ENCODE measurements around the gene DNM2. TPM values are rescaled to one million over a fixed set of nuclear protein-coding genes. Genes with fewer than 3 reads are reported as not detected.
A peak's percentile ranks its signal among the peaks of the same experiment; 100 is the strongest.
"Not testable (repeated sequence)": the region's sequence is repeated elsewhere in the genome, so short reads cannot be mapped to it uniquely, and the experiment has no call there.

Gene DNM2
- total RNA-seq, 1 donor, result 102 TPM

GRCh38 chr19:10752913-10753704, 35.2 kb downstream of the DNM2 start:
- Histone ChIP-seq H3K36me3 (ENCODE audit: insufficient read depth, low read length) (no peaks in the 10 kb centered on the region), H3K27ac (ENCODE audit: low read depth, low read length) (no peak overlapping the region), H2AFZ (ENCODE audit: low read length) (no peak overlapping the region), H3K4me1 (ENCODE audit: insufficient read depth, low read length) (peaks cover 14% of the 10 kb centered on the region), H3K4me2 (ENCODE audit: insufficient read depth, low read length) (no peak overlapping the region), H3K9me3 (ENCODE audit: low read depth, low read length) (no peaks in the 10 kb centered on the region), H4K20me1 (ENCODE audit: insufficient read depth, low read length) (peaks cover 70% of the 10 kb centered on the region), H3K4me3 (ENCODE audit: insufficient read depth, low read length) (no peak overlapping the region), H3K27me3 (ENCODE audit: insufficient read depth, low read length) (no peaks in the 10 kb centered on the region), H3K79me2 (ENCODE audit: insufficient read depth, low read length) (peaks cover 94% of the 10 kb centered on the region)
- TF ChIP-seq, protein P1, sequence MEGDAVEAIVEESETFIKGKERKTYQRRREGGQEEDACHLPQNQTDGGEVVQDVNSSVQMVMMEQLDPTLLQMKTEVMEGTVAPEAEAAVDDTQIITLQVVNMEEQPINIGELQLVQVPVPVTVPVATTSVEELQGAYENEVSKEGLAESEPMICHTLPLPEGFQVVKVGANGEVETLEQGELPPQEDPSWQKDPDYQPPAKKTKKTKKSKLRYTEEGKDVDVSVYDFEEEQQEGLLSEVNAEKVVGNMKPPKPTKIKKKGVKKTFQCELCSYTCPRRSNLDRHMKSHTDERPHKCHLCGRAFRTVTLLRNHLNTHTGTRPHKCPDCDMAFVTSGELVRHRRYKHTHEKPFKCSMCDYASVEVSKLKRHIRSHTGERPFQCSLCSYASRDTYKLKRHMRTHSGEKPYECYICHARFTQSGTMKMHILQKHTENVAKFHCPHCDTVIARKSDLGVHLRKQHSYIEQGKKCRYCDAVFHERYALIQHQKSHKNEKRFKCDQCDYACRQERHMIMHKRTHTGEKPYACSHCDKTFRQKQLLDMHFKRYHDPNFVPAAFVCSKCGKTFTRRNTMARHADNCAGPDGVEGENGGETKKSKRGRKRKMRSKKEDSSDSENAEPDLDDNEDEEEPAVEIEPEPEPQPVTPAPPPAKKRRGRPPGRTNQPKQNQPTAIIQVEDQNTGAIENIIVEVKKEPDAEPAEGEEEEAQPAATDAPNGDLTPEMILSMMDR (IDR thresholded peaks at IDR 0.05; ENCODE audit: extremely low read depth, low read depth, low read length), result no peak
- no peak for DNase-seq (ENCODE audit: insufficient read length, low spot score, missing footprints)

DNA sequence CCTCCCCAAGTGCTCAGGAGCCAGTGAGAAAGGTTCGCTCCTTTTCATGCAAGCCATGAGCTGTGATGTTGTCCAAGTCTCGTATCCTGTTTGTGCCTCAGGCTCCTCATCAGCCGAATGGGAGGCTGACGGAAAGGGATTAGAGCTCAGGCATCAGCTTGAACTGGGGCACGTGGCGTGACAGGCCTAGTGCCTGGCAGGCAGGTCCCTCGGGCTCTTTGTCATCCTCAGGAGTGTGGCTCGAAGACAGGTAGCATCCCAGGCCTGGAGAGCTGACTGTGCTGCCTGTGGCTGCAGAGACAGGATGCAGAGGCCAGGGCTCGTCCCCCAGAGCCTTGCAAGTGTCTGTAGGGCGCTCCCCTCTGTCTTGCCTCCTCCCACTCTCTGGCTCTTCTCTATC, 38.5 kb downstream of the DNM2 start:
- Histone ChIP-seq H3K27ac (ENCODE audit: low read depth, low read length) (no peak overlapping the region), H3K27me3 (ENCODE audit: insufficient read depth, low read length) (no peaks in the 10 kb centered on the region), H3K4me3 (ENCODE audit: insufficient read depth, low read length) (no peak overlapping the region), H3K4me1 (ENCODE audit: insufficient read depth, low read length) (peaks cover 8% of the 10 kb centered on the region), H3K9me3 (ENCODE audit: low read depth, low read length) (no peaks in the 10 kb centered on the region), H3K4me2 (ENCODE audit: insufficient read depth, low read length) (no peak overlapping the region), H3K36me3 (ENCODE audit: insufficient read depth, low read length) (peaks cover 3% of the 10 kb centered on the region), H2AFZ (ENCODE audit: low read length) (no peak overlapping the region), H4K20me1 (ENCODE audit: insufficient read depth, low read length) (peaks cover 54% of the 10 kb centered on the region), H3K79me2 (ENCODE audit: insufficient read depth, low read length) (peaks cover 80% of the 10 kb centered on the region)
- DNase-seq (ENCODE audit: insufficient read length, low spot score, missing footprints), result no peak
- TF ChIP-seq, protein P1 (IDR thresholded peaks at IDR 0.05; ENCODE audit: extremely low read depth, low read depth, low read length), result no peak

GRCh38 chr19:10756791-10757190, 38.9 kb downstream of the DNM2 start:
- Histone ChIP-seq H3K27me3 (ENCODE audit: insufficient read depth, low read length) (no peaks in the 10 kb centered on the region), H3K79me2 (ENCODE audit: insufficient read depth, low read length) (peaks cover 80% of the 10 kb centered on the region), H2AFZ (ENCODE audit: low read length) (no peak overlapping the region), H3K36me3 (ENCODE audit: insufficient read depth, low read length) (peaks cover 7% of the 10 kb centered on the region), H4K20me1 (ENCODE audit: insufficient read depth, low read length) (peaks cover 54% of the 10 kb centered on the region), H3K9me3 (ENCODE audit: low read depth, low read length) (no peaks in the 10 kb centered on the region), H3K27ac (ENCODE audit: low read depth, low read length) (no peak overlapping the region), H3K4me3 (ENCODE audit: insufficient read depth, low read length) (no peak overlapping the region), H3K4me1 (ENCODE audit: insufficient read depth, low read length) (peaks cover 8% of the 10 kb centered on the region), H3K4me2 (ENCODE audit: insufficient read depth, low read length) (no peak overlapping the region)
- TF ChIP-seq, protein P1 (IDR thresholded peaks at IDR 0.05; ENCODE audit: extremely low read depth, low read depth, low read length), result no peak
- DNase-seq (ENCODE audit: insufficient read length, low spot score, missing footprints), result peak; percentile 63

DNA sequence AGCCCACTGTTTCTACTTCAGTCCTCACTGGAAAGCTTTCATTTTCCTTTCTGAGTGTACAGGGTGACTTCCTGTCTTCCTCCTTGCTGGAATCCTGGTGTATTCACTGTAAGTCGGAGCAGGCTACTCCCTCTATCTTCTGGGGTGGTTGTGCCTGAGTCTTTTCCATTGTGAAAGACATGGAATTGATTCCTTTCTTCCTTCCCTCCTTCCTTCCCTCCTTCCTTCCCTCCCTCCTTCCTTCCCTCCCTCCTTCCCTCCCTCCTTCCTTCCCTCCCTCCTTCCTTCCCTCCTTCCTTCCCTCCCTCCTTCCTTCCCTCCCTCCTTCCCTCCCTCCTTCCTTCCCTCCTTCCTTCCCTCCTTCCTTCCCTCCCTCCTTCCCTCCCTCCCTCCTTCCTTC, 40.2 kb downstream of the DNM2 start:
- H3K27me3 ChIP-seq (ENCODE audit: insufficient read depth, low read length); H3K27ac ChIP-seq (ENCODE audit: low read depth, low read length); H3K4me1 ChIP-seq (ENCODE audit: insufficient read depth, low read length); H2AFZ ChIP-seq (ENCODE audit: low read length); H3K4me2 ChIP-seq (ENCODE audit: insufficient read depth, low read length); H3K9me3 ChIP-seq (ENCODE audit: low read depth, low read length); DNase-seq (ENCODE audit: insufficient read length, low spot score, missing footprints); H3K4me3 ChIP-seq (ENCODE audit: insufficient read depth, low read length): not testable (repeated sequence)
- peaks cover 51% of the 10 kb centered on the region for H4K20me1 ChIP-seq (ENCODE audit: insufficient read depth, low read length)
- H3K36me3 ChIP-seq (ENCODE audit: insufficient read depth, low read length), result peaks cover 14% of the 10 kb centered on the region
- H3K79me2 ChIP-seq (ENCODE audit: insufficient read depth, low read length), result peaks cover 77% of the 10 kb centered on the region

All from osteoblast (primary cell).